B cell (primary cell): ENCODE measurements around the gene PTPRE. TPM values are rescaled to one million over a fixed set of nuclear protein-coding genes. Genes with fewer than 3 reads are reported as not detected.

Experiments used
- ATAC-seq: fragments of 200-7000 bp; cut with Tn5 transposase; one replicate; pipeline ENCODE4 v1.10.0; 2021; ENCODE audit warnings: low read depth, mild to moderate bottlenecking, moderate number of reproducible peaks, moderate library complexity
- CTCF ChIA-PET: fragments of 350-600 bp; sonication (Branson Sonifier 250); formaldehyde crosslinking; loops from one replicate; lab custom pipeline; 2021; ENCODE audit warnings: antibody characterized with exemption, inconsistent platforms; lab: Charles Lee
- POLR2A ChIA-PET: fragments of 350-600 bp; sonication (Branson Sonifier 250); formaldehyde crosslinking; loops from one replicate; lab custom pipeline; 2021; ENCODE audit warnings: antibody characterized with exemption; lab: Charles Lee
- DNase-seq: peaks from one replicate; pipeline ENCODE4 v3.0.0; 2013
- H2AFZ ChIP-seq: 2 replicates; pipeline ENCODE4 v1.6.1; 2012; ENCODE audit warnings: mild to moderate bottlenecking, low read depth, low read length; ENCODE audit not compliant: insufficient read depth, poor library complexity, severe bottlenecking
- H3K27ac ChIP-seq, 2 donors: 1 replicate in 1 of 2; 2 replicates in 1 of 2; pipeline ENCODE4 v1.5.1; 2012 to 2013; ENCODE audit warnings: low read length in 2 of 2, mild to moderate bottlenecking in 2 of 2, moderate library complexity in 1 of 2
- H3K27me3 ChIP-seq, 4 experiments: fragments of 200-600 bp in 1 of 4; sonication (generic) in 1 of 4; replicated peaks in 1 of 4; 1 replicate in 2 of 4; 2 replicates in 2 of 4; pipeline versions ENCODE4 v1.6.1 to v1.7.0; 2013 to 2016; ENCODE audit warnings: low read length in 3 of 4, mild to moderate bottlenecking in 2 of 4, mixed read lengths in 1 of 4, moderate library complexity in 1 of 4; ENCODE audit not compliant: insufficient read depth in 4 of 4, control insufficient read depth in 3 of 4; ENCODE audit errors: control extremely low read depth in 1 of 4
- H3K36me3 ChIP-seq, 2 experiments: replicated peaks in 1 of 2; 1 replicate in 1 of 2; 2 replicates in 1 of 2; pipeline versions ENCODE4 v1.6.1 to v1.7.1; 2013; ENCODE audit warnings: low read length in 1 of 2; ENCODE audit not compliant: insufficient read depth in 2 of 2, control insufficient read depth in 1 of 2; ENCODE audit errors: control extremely low read depth in 1 of 2, extremely low read depth in 1 of 2
- H3K4me1 ChIP-seq, 2 donors: fragments of 200-600 bp in 1 of 2; sonication (generic) in 1 of 2; 1 replicate in 1 of 2; 2 replicates in 1 of 2; pipeline versions ENCODE4 v1.5.1 to v1.6.1; 2013 to 2017; ENCODE audit warnings: low read length in 2 of 2; ENCODE audit not compliant: control insufficient read depth in 2 of 2, insufficient read depth in 2 of 2
- H3K4me2 ChIP-seq: replicated peaks from 2 replicates; pipeline ENCODE3; 2012; ENCODE audit warnings: mild to moderate bottlenecking, low read depth, low read length; ENCODE audit not compliant: poor library complexity, severe bottlenecking
- H3K4me3 ChIP-seq, 5 experiments: fragments of 200-600 bp in 1 of 5; sonication (generic) in 1 of 5; 1 replicate in 3 of 5; 2 replicates in 2 of 5; pipeline versions ENCODE4 v1.5.1 to v1.7.0; 2011 to 2016; ENCODE audit warnings: low read length in 4 of 5, mild to moderate bottlenecking in 4 of 5, low read depth in 2 of 5, control low read depth in 1 of 5, moderate library complexity in 1 of 5; ENCODE audit not compliant: insufficient read depth in 1 of 5; ENCODE audit errors: control extremely low read depth in 1 of 5, extremely low read depth in 1 of 5
- H3K79me2 ChIP-seq: fragments of 200-600 bp; sonication (generic); one replicate; pipeline ENCODE4 v1.6.0; 2016; ENCODE audit warnings: low read length; ENCODE audit not compliant: control insufficient read depth, insufficient read depth
- H3K9ac ChIP-seq: fragments of 200-600 bp; sonication (generic); 2 replicates; pipeline ENCODE4 v1.6.1; 2017; ENCODE audit warnings: mild to moderate bottlenecking, low read length, moderate library complexity
- H3K9me3 ChIP-seq, 3 donors: one replicate each; pipeline versions ENCODE4 v1.6.1 to v1.7.1; 2013; ENCODE audit warnings: low read length in 2 of 3; ENCODE audit not compliant: control insufficient read depth in 2 of 3, insufficient read depth in 1 of 3; ENCODE audit errors: control extremely low read depth in 1 of 3
- H4K20me1 ChIP-seq: 2 replicates; pipeline ENCODE4 v1.6.0; 2012; ENCODE audit warnings: mild to moderate bottlenecking, low read length; ENCODE audit not compliant: insufficient read depth, control insufficient read depth, poor library complexity, severe bottlenecking
- H3K27ac Mint-ChIP-seq: one replicate; pipeline ENCODE4 v1.8.0; 2021; ENCODE audit warnings: mixed read lengths
- H3K27me3 Mint-ChIP-seq: one replicate; pipeline ENCODE4 v1.8.0; 2021; ENCODE audit warnings: mixed read lengths
- H3K4me1 Mint-ChIP-seq: one replicate; pipeline ENCODE4 v1.8.0; 2021; ENCODE audit warnings: mixed read lengths
- H3K4me3 Mint-ChIP-seq: one replicate; pipeline ENCODE4 v1.8.0; 2021; ENCODE audit warnings: mixed read lengths
- H3K9me3 Mint-ChIP-seq: one replicate; pipeline ENCODE4 v1.8.0; 2022; ENCODE audit warnings: mixed read lengths; ENCODE audit not compliant: insufficient read depth
- CTCF ChIP-seq: fragments of 200-600 bp; IDR thresholded peaks from one replicate; pipeline ENCODE4 v1.8.0; 2022; ENCODE audit warnings: antibody characterized with exemption, mild to moderate bottlenecking
- EZH2 ChIP-seq: IDR thresholded peaks from 2 replicates; pipeline ENCODE4 v1.6.1; 2012; ENCODE audit warnings: borderline replicate concordance, low read depth, mild to moderate bottlenecking, moderate library complexity, low read length; ENCODE audit not compliant: insufficient read depth, poor library complexity, severe bottlenecking
- WGBS: methylation state at CpG from one replicate; pipeline ENCODE4 v1.1.5; 2013; ENCODE audit warnings: missing lambda C conversion rate; ENCODE audit not compliant: insufficient coverage; 5-methylcytosine and 5-hydroxymethylcytosine counted together
- intact Hi-C: fragments of 100-400 bp; cut with micrococcal nuclease; formaldehyde crosslinking; loops from one replicate; pipeline ENCODE4 v1.10.0; 2022
- polyA plus RNA-seq: library from polyadenylated mRNA; depleted of rRNA; stranded (reverse); fragments of >200 nt; gene quantifications from 2 replicates; pipeline ENCODE4 v1.2.3, GENCODE V29; 2012
- total RNA-seq, 2 donors: library from RNA; stranded (reverse); fragments of 120-200 nt in 1 of 2; gene quantifications; 1 replicate in 1 of 2; 2 replicates in 1 of 2; pipeline versions ENCODE4 v1.2.3 to v1.2.4, GENCODE V29; 2013 to 2022

PTPRE gene
- total and polyA plus RNA-seq, 2 donors (not counting 1 experiment from before 2014, with no cell fraction given): 6.6 to 32.7 TPM

- peaks cover 12% of the 10 kb centered on the region for H3K4me1 Mint-ChIP-seq
- DNase-seq: no peak
- Histone ChIP-seq H3K4me1 (peaks cover 11 to 12% of the 10 kb centered on the region in 2 donors), H3K79me2 (no peaks in the 10 kb centered on the region), H3K36me3 (no peaks in the 10 kb centered on the region), H3K9ac (no peak overlapping the region), H4K20me1 (no peaks in the 10 kb centered on the region), H3K4me3 (no peak overlapping the region), H3K9me3 (no peaks in the 10 kb centered on the region), H3K27me3 (no peaks in the 10 kb centered on the region), H3K4me2 (no peak overlapping the region), H2AFZ (no peak overlapping the region), H3K27ac (no peak overlapping the region)
- no peak overlapping the region for H3K4me3 Mint-ChIP-seq
- no peak overlapping the region for H3K27ac Mint-ChIP-seq
- WGBS: 100% methylated on average over 1 of the region's 3 CpGs
- no peaks in the 10 kb centered on the region for H3K27me3 Mint-ChIP-seq
- ChIA-PET POLR2A (no interaction called here), CTCF (no interaction called here)
- TF ChIP-seq CTCF: no peak
- no peak for TF ChIP-seq EZH2
- H3K9me3 Mint-ChIP-seq: no peaks in the 10 kb centered on the region
- intact Hi-C loops: no loop called here
- no peak for ATAC-seq
Measured at GRCh38 chr10:127949831-127950230, 42.9 kb downstream of the PTPRE start.

- ATAC-seq: no peak
- CTCF ChIA-PET: interaction anchor here (1.3 kb wide), 1 partner anchor 60 kb away, joined by 3 read pairs; no protein-coding TSS in a partner anchor
- WGBS: 91% methylated on average over 1 of the region's 2 CpGs
- no peaks in the 10 kb centered on the region for H3K79me2 ChIP-seq
- no peaks in the 10 kb centered on the region for H3K27me3 ChIP-seq
- intact Hi-C loops: no loop called here
- Mint-ChIP-seq H3K4me1 (no peaks in the 10 kb centered on the region), H3K4me3 (no peak overlapping the region), H3K27me3 (peaks cover 3% of the 10 kb centered on the region), H3K9me3 (peaks cover 2% of the 10 kb centered on the region), H3K27ac (no peak overlapping the region)
- no peak overlapping the region for H3K4me2 ChIP-seq
- no peak overlapping the region for H2AFZ ChIP-seq
- H3K9ac ChIP-seq: no peak overlapping the region
- TF ChIP-seq EZH2 (no peak), CTCF (no peak)
- no peaks in the 10 kb centered on the region for H3K36me3 ChIP-seq
- H3K27ac ChIP-seq: no peak overlapping the region
- no peaks in the 10 kb centered on the region for H4K20me1 ChIP-seq
- H3K4me1 ChIP-seq: no peaks in the 10 kb centered on the region
- POLR2A ChIA-PET: no interaction called here
- DNase-seq: no peak
- no peak overlapping the region for H3K4me3 ChIP-seq
- H3K9me3 ChIP-seq: peaks cover 0 to 3% (median 0%) of the 10 kb centered on the region in 3 donors
Measured at GRCh38 chr10:127951861-127952574, 45.1 kb downstream of the PTPRE start.
